Measurements from ENCODE around the gene PEMT. TPM values are rescaled to one million over a fixed set of nuclear protein-coding genes. Genes with fewer than 3 reads are reported as not detected.

Gene PEMT
- polyA plus RNA-seq, 2 of the 4 experiments (the other 2 are of a cell fraction): 47.5 to 47.8 TPM

GRCh38 chr17:17510456-17511292 lies 80.8 kb downstream of the PEMT start:
- TF ChIP-seq POLR2AphosphoS2 (conservative IDR thresholded peaks at IDR 0.05; ENCODE audit: low read length): no peak
- TF ChIP-seq SMC3 (IDR thresholded peaks at IDR 0.05): no peak
- no peak for TF ChIP-seq CHD2 (IDR thresholded peaks at IDR 0.05; ENCODE audit: low read length, partially characterized antibody)
- no peak for TF ChIP-seq HOXA7 (CRISPR knock-in tag; IDR thresholded peaks at IDR 0.05)

DNA sequence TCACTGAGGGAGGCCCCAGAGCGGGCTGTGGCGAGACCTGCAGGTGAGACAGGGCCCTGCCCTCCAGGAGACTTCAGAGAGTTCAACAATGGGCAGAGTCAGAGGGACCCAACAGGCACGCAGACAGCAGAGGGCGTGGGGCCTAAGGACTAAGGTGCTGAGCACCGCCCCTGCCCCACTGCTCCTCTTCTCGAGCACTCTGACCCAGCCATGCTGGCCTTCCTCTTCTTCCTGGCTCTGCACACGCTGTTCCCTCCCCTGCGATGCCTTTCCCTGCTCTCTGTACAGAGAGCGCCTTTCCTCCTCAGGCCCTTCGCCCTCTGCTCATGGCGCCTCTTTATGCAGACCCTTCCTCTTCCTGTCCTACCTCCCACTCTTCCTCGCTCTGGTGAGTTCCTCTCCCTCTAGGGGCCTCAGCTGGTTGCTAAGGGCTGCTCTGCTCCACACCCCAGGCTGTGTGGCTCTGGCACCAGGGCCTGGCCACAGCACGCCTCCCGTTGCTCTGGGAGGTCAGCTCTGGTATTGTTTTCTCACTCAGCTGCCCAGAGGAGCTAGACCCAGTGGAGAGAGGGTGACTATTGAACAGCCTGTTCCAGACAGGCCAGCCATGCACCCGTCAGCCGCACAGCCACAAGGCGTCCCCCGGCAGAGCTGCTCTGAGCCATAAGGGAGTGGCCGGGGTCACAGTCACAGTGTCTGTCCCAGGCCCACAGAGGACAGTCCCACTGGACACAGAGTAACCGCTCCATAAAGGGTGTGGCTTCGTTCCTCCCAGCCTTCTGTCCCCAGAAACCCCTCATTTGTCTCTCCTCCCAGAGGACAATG lies 81.7 kb downstream of the PEMT start:
- FAIRE-seq (no peak), ATAC-seq (peak in 1 of 2 experiments; percentile 14; a peak in 3 of 6 replicates), DNase-seq (ENCODE audit: low read depth in 1 of 2, low spot score in 1 of 2) (no peak)
- peaks cover 15% of the 10 kb centered on the region for H3K4me1 ChIP-seq
- TF ChIP-seq EHF (CRISPR knock-in tag; IDR thresholded peaks at IDR 0.05) (no peak), HOXB13 (CRISPR knock-in tag; IDR thresholded peaks at IDR 0.05; ENCODE audit: low read depth) (no peak), CBX2 (IDR thresholded peaks at IDR 0.05; ENCODE audit: borderline replicate concordance, low read depth) (no peak), ESRRA (IDR thresholded peaks at IDR 0.05; ENCODE audit: borderline replicate concordance, low read length) (no peak), PBX3 (IDR thresholded peaks at IDR 0.05) (no peak), KDM1A (IDR thresholded peaks at IDR 0.05; ENCODE audit: low read depth) (no peak), MAFK (IDR thresholded peaks at IDR 0.05; ENCODE audit: partially characterized antibody) (no peak), ZFP36 (IDR thresholded peaks at IDR 0.05; ENCODE audit: borderline replicate concordance, partially characterized antibody) (no peak), POLR2AphosphoS2 (conservative IDR thresholded peaks at IDR 0.05; ENCODE audit: low read length) (no peak), NR3C1 (IDR thresholded peaks at IDR 0.05) (no peak), RCOR1 (IDR thresholded peaks at IDR 0.05; ENCODE audit: low read depth, low read length) (no peak), POLR2A (IDR thresholded peaks at IDR 0.05; ENCODE audit: low read length) (no peak), FOSB (CRISPR knock-in tag; IDR thresholded peaks at IDR 0.05) (no peak), RFX5 (IDR thresholded peaks at IDR 0.05) (no peak), EP300 (IDR thresholded peaks at IDR 0.05) (no peak), CTCF (IDR thresholded peaks at IDR 0.05) (no peak), HDAC2 (IDR thresholded peaks at IDR 0.05) (no peak), CHD4 (IDR thresholded peaks at IDR 0.05; ENCODE audit: borderline replicate concordance) (no peak), FOSL2 (IDR thresholded peaks at IDR 0.05) (no peak), FOSL2 (CRISPR knock-in tag; IDR thresholded peaks at IDR 0.05) (no peak)
- TF ChIP-seq, protein P1, sequence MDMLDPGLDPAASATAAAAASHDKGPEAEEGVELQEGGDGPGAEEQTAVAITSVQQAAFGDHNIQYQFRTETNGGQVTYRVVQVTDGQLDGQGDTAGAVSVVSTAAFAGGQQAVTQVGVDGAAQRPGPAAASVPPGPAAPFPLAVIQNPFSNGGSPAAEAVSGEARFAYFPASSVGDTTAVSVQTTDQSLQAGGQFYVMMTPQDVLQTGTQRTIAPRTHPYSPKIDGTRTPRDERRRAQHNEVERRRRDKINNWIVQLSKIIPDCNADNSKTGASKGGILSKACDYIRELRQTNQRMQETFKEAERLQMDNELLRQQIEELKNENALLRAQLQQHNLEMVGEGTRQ (IDR thresholded peaks at IDR 0.05): no peak
- H3K4me3 ChIP-seq: no peak overlapping the region
- no peaks in the 10 kb centered on the region for H3K9me3 ChIP-seq
- peak overlapping the region; percentile 25 to 45; a peak in 4 of 6 replicates for H3K27ac ChIP-seq
- no peak overlapping the region for H3K4me2 ChIP-seq
- CTCF ChIA-PET: interaction anchor here (0.9 to 9.0 kb wide), 11 partner anchors 11 to 155 kb away, joined by 3 to 102 read pairs (median 8); partner anchors contain the start of gene RASD1
- POLR2A ChIA-PET: interaction anchor here (1.1 kb wide), 1 partner anchor 14 kb away, joined by 3 read pairs; the partner anchor contains the start of gene RASD1
- 93% methylated on average over 21 of the region's 21 CpGs for WGBS (ENCODE audit: missing lambda C conversion rate)

More at GRCh38 chr17:17510456-17511292, 80.8 kb downstream of the PEMT start:
- no peak for DNase-seq (ENCODE audit: low read depth in 1 of 2, low spot score in 1 of 2)
- Histone ChIP-seq H3K4me3 (no peak overlapping the region), H3K4me2 (no peak overlapping the region), H3K27ac (peak overlapping the region; percentile 25 to 45; a peak in 4 of 6 replicates), H3K4me1 (peaks cover 15% of the 10 kb centered on the region), H3K9me3 (no peaks in the 10 kb centered on the region)
- no peak for FAIRE-seq
- ChIA-PET POLR2A (interaction anchor here (1.1 kb wide), 1 partner anchor 14 kb away, joined by 3 read pairs; the partner anchor contains the start of gene RASD1), CTCF (interaction anchor here (0.9 to 9.0 kb wide), 11 partner anchors 10 to 156 kb away, joined by 3 to 102 read pairs (median 5); partner anchors contain the start of gene RASD1)
- 92% methylated on average over 20 of the region's 20 CpGs for WGBS (ENCODE audit: missing lambda C conversion rate)
- ATAC-seq: no peak
